Psoas muscle (tissue), 8 donors: Measurements from ENCODE around the gene LCORL. TPM values are rescaled to one million over a fixed set of nuclear protein-coding genes. Genes with fewer than 3 reads are reported as not detected.
"Not testable (repeated sequence)": the region's sequence is repeated elsewhere in the genome, so short reads cannot be mapped to it uniquely, and the experiment has no call there.

Source experiments
- ATAC-seq, 4 donors: fragments of 200-7000 bp; cut with Tn5 transposase; one replicate each; pipeline ENCODE4 v1.9.1; 2020; ENCODE audit warnings: moderate library complexity in 3 of 4, mild to moderate bottlenecking in 2 of 4
- DNase-seq, 2 donors: peaks; one replicate each; pipeline ENCODE4 v3.0.0-alpha.2; 2020
- H3K27ac ChIP-seq: fragments of 200-600 bp; one replicate; pipeline ENCODE4 v1.8.0; 2022
- H3K27me3 ChIP-seq, 3 donors: fragments of 200-600 bp in 1 of 3; one replicate each; pipeline versions ENCODE4 v1.6.1 to v1.8.0; 2013 to 2022; ENCODE audit warnings: low read length in 2 of 3, mild to moderate bottlenecking in 2 of 3, moderate library complexity in 1 of 3; ENCODE audit not compliant: insufficient read depth in 3 of 3
- H3K36me3 ChIP-seq, 2 donors: fragments of 200-600 bp in 1 of 2; one replicate each; pipeline versions ENCODE4 v1.6.1 to v1.8.0; 2013 to 2022; ENCODE audit warnings: low read depth in 1 of 2, mild to moderate bottlenecking in 1 of 2, moderate library complexity in 1 of 2; ENCODE audit not compliant: insufficient read depth in 1 of 2
- H3K4me1 ChIP-seq: fragments of 200-600 bp; one replicate; pipeline ENCODE4 v1.8.0; 2022
- H3K4me3 ChIP-seq: fragments of 200-600 bp; one replicate; pipeline ENCODE4 v1.8.0; 2022; ENCODE audit warnings: mild to moderate bottlenecking
- H3K9me3 ChIP-seq: fragments of 200-600 bp; one replicate; pipeline ENCODE4 v1.8.0; 2022
- WGBS, 3 donors: extraction: QIAGEN DNeasy Blood & Tissue Kit; methylation state at CpG; one replicate each; pipeline versions ENCODE4 v1.1.6 to v1.1.7; 2013; 5-methylcytosine and 5-hydroxymethylcytosine counted together
- intact Hi-C, 2 donors: fragments of 100-400 bp; cut with DNase I; formaldehyde crosslinking; loops; one replicate each; pipeline versions ENCODE4 v1.11.0 to v1.14.2; 2022
- polyA plus RNA-seq, 3 donors: library from polyadenylated mRNA; stranded (reverse); fragments of 200-250 nt; gene quantifications; one replicate each; pipeline ENCODE4 v1.2.3, GENCODE V29; 2013
- total RNA-seq, 4 donors: library from RNA; stranded (reverse); fragmentation: NEBNext Ultra II Directional in 2 of 4; extraction: Animal tissue kit (Norgen Biotek cat#: 25700) in 2 of 4; gene quantifications; one replicate each; pipeline versions ENCODE4 v1.2.1 to v1.2.4, GENCODE V29; 2021 to 2023
- TF ChIP-seq, protein P1 (sequence below): fragments of 200-600 bp; IDR thresholded peaks from one replicate; pipeline ENCODE4 v1.8.0; 2022; ENCODE audit warnings: antibody characterized with exemption
- donor health status: healthy with polysubstance abuse.
- donor health status: DM: no; HTN: no; CAD: no; lungs with moderate emphysema.
- donor health status: Bipolar disorder and iron deficiency.
- donor health status: healthy.
- donor health status: DM: yes; HTN: yes; CAD: no.
- donor health status: DM: no; HTN: no; CAD: no.
- donor health status: DM: no; HTN: no; CAD: no.
- donor health status: DM: yes; HTN: yes; CAD: no.

The LCORL gene
- total and polyA plus RNA-seq, 7 donors, result 2.1 to 7.5 (median 5.3) TPM

DNA sequence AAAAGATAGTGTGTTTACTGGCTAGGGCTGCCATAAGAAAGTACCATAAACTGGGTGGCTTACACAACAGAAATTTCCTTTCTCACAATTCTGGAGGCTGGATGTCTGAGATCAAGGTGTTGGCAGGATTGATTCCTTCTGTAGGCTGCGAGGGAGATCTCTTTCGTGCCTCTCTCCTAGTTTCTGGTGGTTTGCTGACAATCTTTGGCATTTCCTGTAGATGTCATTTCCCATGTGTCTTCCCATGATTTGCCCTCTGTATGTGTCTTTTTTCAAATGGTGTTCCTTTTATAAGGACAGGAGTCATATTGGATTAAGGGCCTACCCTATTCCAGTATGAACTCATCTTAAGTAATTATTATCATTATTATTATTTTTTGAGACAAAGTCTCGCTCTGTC is 27.9 kb upstream of the LCORL start:
- intact Hi-C loops, result no loop called here
- ATAC-seq (no peak), DNase-seq (no peak)
- TF ChIP-seq, protein P1, sequence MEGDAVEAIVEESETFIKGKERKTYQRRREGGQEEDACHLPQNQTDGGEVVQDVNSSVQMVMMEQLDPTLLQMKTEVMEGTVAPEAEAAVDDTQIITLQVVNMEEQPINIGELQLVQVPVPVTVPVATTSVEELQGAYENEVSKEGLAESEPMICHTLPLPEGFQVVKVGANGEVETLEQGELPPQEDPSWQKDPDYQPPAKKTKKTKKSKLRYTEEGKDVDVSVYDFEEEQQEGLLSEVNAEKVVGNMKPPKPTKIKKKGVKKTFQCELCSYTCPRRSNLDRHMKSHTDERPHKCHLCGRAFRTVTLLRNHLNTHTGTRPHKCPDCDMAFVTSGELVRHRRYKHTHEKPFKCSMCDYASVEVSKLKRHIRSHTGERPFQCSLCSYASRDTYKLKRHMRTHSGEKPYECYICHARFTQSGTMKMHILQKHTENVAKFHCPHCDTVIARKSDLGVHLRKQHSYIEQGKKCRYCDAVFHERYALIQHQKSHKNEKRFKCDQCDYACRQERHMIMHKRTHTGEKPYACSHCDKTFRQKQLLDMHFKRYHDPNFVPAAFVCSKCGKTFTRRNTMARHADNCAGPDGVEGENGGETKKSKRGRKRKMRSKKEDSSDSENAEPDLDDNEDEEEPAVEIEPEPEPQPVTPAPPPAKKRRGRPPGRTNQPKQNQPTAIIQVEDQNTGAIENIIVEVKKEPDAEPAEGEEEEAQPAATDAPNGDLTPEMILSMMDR, result no peak
- H3K4me3 ChIP-seq, result no peak overlapping the region
- H3K27ac ChIP-seq, result no peak overlapping the region
- WGBS, 3 donors, result 66 to 79% (median 69%) methylated on average over 3 of the region's 3 CpGs
- no peaks in the 10 kb centered on the region for H3K4me1 ChIP-seq
- H3K9me3 ChIP-seq, result no peaks in the 10 kb centered on the region
- H3K36me3 ChIP-seq, result no peaks in the 10 kb centered on the region
- no peaks in the 10 kb centered on the region for H3K27me3 ChIP-seq

DNA sequence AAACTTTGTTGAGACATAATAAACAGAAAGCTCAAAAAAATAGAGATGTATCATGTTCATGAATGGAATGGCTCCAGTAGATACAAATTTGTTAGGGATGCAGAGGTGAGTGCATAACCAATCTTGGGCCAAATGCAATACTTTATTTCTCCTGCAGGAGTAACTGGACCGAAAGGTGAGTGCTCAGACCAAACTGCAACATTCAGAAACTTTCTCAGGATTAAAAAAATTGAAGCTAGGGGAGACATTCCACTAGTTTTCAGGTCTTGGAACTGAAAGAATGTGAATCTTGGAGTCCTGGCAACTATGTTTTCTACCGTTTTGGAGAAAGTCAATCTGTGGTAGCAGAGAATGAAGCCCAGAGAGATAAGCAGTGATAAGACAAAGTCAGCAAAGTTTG is 21.2 kb upstream of the LCORL start:
- intact Hi-C loops, result no loop called here
- H3K36me3 ChIP-seq, result no peaks in the 10 kb centered on the region
- DNase-seq, result no peak
- TF ChIP-seq, protein P1, result no peak
- WGBS, 3 donors, result 59 to 76% (median 59%) methylated on average over 2 of the region's 2 CpGs
- no peaks in the 10 kb centered on the region for H3K9me3 ChIP-seq
- no peak overlapping the region for H3K27ac ChIP-seq
- no peak overlapping the region for H3K4me3 ChIP-seq
- ATAC-seq, result no peak
- no peaks in the 10 kb centered on the region for H3K4me1 ChIP-seq
- no peaks in the 10 kb centered on the region for H3K27me3 ChIP-seq

DNA sequence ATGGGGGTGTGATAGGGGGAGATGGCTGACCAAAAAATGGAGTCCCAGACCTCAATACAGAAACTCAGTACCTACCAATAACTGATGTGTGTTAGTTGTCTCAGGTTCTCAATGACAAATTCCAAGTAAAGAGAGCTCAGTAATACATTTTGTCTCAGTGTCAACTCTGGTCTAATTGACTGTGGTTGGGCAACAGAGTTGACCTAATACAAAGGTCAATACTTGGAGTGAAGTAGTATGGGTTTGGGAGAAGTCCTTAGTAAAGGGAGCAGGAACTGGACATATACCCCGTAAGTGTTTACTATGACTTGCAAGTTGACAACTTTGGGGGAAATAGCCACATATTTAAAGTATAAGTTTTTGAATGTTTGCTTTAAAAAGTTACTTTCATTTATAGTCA is 20.5 kb upstream of the LCORL start:
- no peaks in the 10 kb centered on the region for H3K36me3 ChIP-seq
- 97 to 100% (median 97%) methylated on average over 1 of the region's 1 CpG for WGBS, 3 donors
- H3K4me1 ChIP-seq, result no peaks in the 10 kb centered on the region
- H3K27ac ChIP-seq, result no peak overlapping the region
- H3K27me3 ChIP-seq, result no peaks in the 10 kb centered on the region
- intact Hi-C loops, result no loop called here
- no peaks in the 10 kb centered on the region for H3K9me3 ChIP-seq
- TF ChIP-seq, protein P1, result no peak
- H3K4me3 ChIP-seq, result no peak overlapping the region
- ATAC-seq (no peak), DNase-seq (no peak)

DNA sequence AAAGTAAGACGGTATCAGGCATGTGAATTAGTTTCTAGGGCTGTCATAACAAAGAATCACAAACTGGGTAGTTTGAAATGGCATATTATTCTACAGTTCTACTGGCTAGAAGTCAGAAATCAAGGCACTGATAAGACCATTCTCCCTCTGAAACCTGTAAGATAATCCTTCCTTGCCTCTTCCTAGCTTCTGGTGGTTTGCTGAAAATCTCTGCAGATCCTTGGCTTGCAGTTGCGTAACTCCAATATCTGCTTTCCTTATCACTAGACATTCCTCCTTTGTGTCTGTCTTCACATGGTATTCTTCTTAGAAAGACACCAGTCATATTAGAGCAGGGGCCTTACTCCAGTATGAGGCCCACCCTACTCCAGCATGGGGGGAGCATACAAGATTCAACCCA is 19.6 kb upstream of the LCORL start:
- intact Hi-C loops, result no loop called here
- TF ChIP-seq, protein P1, result no peak
- no peak overlapping the region for H3K4me3 ChIP-seq

DNA sequence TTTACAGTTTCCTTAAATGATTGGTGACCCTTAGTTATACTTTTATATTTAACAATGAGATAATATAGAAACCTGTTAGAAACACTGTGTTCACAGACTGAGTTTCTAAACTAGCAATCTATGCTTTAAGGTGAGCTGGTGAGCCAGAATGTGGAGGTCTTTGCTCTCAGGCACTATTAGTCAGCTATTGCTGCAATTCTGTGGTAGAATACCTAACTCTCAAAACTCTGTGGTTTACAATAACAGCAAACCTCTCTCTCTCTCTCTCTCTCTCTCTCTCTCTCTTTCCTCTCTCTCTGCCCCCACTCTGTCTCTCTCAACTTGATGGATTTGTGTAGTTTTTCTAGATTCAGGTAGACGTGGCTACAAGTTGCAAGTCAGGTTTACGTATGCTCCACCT is 17.6 kb upstream of the LCORL start:
- Histone ChIP-seq H3K4me3 (no peak overlapping the region), H3K9me3 (no peaks in the 10 kb centered on the region), H3K27ac (no peak overlapping the region), H3K27me3 (no peaks in the 10 kb centered on the region), H3K4me1 (no peaks in the 10 kb centered on the region), H3K36me3 (no peaks in the 10 kb centered on the region)
- ATAC-seq, result no peak
- 84 to 89% (median 88%) methylated on average over 2 of the region's 2 CpGs for WGBS, 3 donors
- intact Hi-C loops, result no loop called here
- no peak for DNase-seq
- TF ChIP-seq, protein P1, result no peak

More for the DNA sequence above, 19.6 kb upstream of the LCORL start:
- Histone ChIP-seq H3K4me1 (no peaks in the 10 kb centered on the region), H3K9me3 (no peaks in the 10 kb centered on the region), H3K27ac (no peak overlapping the region), H3K36me3 (no peaks in the 10 kb centered on the region), H3K27me3 (no peaks in the 10 kb centered on the region)
- no peak for ATAC-seq
- no peak for DNase-seq
- WGBS, 3 donors, result 88 to 93% (median 92%) methylated on average over 2 of the region's 2 CpGs

DNA sequence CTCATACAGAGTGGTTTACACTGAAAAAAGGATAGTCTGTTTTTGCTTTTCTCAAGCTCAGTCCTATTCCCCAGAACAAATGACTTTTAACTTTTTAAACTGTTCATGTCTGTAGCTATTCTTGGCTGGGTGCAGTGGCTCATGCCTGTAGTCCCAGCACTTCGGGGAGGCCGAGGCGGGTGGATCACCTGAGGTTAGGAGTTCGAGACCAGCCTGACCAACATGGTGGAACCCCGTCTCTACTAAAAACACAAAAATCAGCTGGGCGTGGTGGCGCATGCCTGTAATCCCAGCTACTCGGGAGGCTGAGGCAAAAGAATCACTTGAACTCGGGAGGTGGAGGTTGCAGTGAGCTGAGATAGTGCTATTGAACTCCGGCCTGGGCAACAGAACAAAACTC is 14.8 kb upstream of the LCORL start:
- H3K27me3 ChIP-seq, H3K4me1 ChIP-seq, H3K9me3 ChIP-seq, H3K4me3 ChIP-seq, ATAC-seq, H3K27ac ChIP-seq, intact Hi-C loops, H3K36me3 ChIP-seq: not testable (repeated sequence)
- WGBS, 3 donors, result 85 to 86% (median 86%) methylated on average over 10 of the region's 10 CpGs
- peak in 1 of 2 donors; percentile 26 for DNase-seq
